Central memory CD4-positive, alpha-beta T cell (primary cell): ENCODE results near the gene ESD.
A peak's percentile ranks its signal among the peaks of the same experiment; 100 is the strongest.
"Not testable (repeated sequence)": the region's sequence is repeated elsewhere in the genome, so short reads cannot be mapped to it uniquely, and the experiment has no call there.

Experiments
- DNase-seq: peaks from one replicate; pipeline ENCODE4 v3.0.0; 2022
- total RNA-seq, 3 experiments: gene quantifications; one replicate each; lab custom pipeline; 2026; lab: John Stamatoyannopoulos, UW

ESD gene
- 27.8 to 95.7 (median 87.5) reads per million in 3 experiments for total RNA-seq

- peak; percentile 79 for DNase-seq
Observed at GRCh38 chr13:46796515-46797474, at the start of gene ESD. ESD (minus strand) TSS chr13:46797161; CDS start chr13:46791413, 5,748 bp downstream.

- DNase-seq: no peak
Observed at GRCh38 chr13:46846726-46847125, 49.8 kb upstream of the ESD start.

- no peak for DNase-seq
Observed at GRCh38 chr13:46845146-46845545, 48.2 kb upstream of the ESD start.

GRCh38 chr13:46844431-46844830 is 47.5 kb upstream of the ESD start:
- DNase-seq: no peak

GRCh38 chr13:46839399-46839798 is 42.4 kb upstream of the ESD start:
- DNase-seq: no peak

- DNase-seq: no peak
Observed at GRCh38 chr13:46834657-46835056, 37.7 kb upstream of the ESD start.

- DNase-seq: no peak
Observed at GRCh38 chr13:46831588-46832194, 34.7 kb upstream of the ESD start.

GRCh38 chr13:46830405-46831005 is 33.5 kb upstream of the ESD start:
- DNase-seq: no peak

- DNase-seq: no peak
Observed at GRCh38 chr13:46822551-46822950, 25.6 kb upstream of the ESD start.

- no peak for DNase-seq
Observed at GRCh38 chr13:46817838-46818476, 21.0 kb upstream of the ESD start.

GRCh38 chr13:46817095-46817494 is 20.1 kb upstream of the ESD start:
- DNase-seq: no peak

GRCh38 chr13:46816371-46816770 is 19.4 kb upstream of the ESD start:
- no peak for DNase-seq

- DNase-seq: no peak
Observed at GRCh38 chr13:46812301-46812797, 15.4 kb upstream of the ESD start.

GRCh38 chr13:46810440-46810839 is 13.5 kb upstream of the ESD start:
- DNase-seq: no peak

- not testable (repeated sequence) for DNase-seq
Observed at GRCh38 chr13:46804921-46805320, 8.0 kb upstream of the ESD start.

GRCh38 chr13:46804391-46804815 is 7.4 kb upstream of the ESD start:
- no peak for DNase-seq

GRCh38 chr13:46803586-46803985 is 6.6 kb upstream of the ESD start:
- DNase-seq: no peak

- DNase-seq: no peak
Observed at GRCh38 chr13:46801858-46802257, 4.9 kb upstream of the ESD start.

GRCh38 chr13:46799139-46799538 is 2.2 kb upstream of the ESD start:
- no peak for DNase-seq

- DNase-seq: no peak
Observed at GRCh38 chr13:46797501-46798237, 708 bp upstream of the ESD start.

- no peak for DNase-seq
Observed at GRCh38 chr13:46796129-46796514, 839 bp downstream of the ESD start.

- no peak for DNase-seq
Observed at GRCh38 chr13:46795321-46795720, 1.6 kb downstream of the ESD start.
